IMR-90 (cell line): ENCODE data around the gene PTMS. TPM values are rescaled to one million over a fixed set of nuclear protein-coding genes. Genes with fewer than 3 reads are reported as not detected.

Source experiments
- ATAC-seq: fragments of 200-7000 bp; cut with Tn5 transposase; 2 replicates; pipeline ENCODE4 v1.9.1; 2020; ENCODE audit warnings: low read depth, mild to moderate bottlenecking, moderate library complexity
- BruUV-seq: library from RNA; stranded (reverse); fragments of 400-500 nt; replicated peaks from 2 replicates; lab custom pipeline; 2021; lab: Mats Ljungman, UMichigan
- CTCF ChIA-PET: fragments of 300-600 bp; formaldehyde crosslinking; extraction: SDS; loops from one replicate; lab custom pipeline; 2021; ENCODE audit warnings: antibody characterized with exemption; lab: Yijun Ruan, JAX
- POLR2A ChIA-PET: fragments of 300-600 bp; sonication (Branson Sonifier 250); formaldehyde crosslinking; loops from one replicate; lab custom pipeline; 2022; ENCODE audit warnings: antibody characterized with exemption; ENCODE audit not compliant: unreplicated experiment; lab: Charles Lee
- DNase-seq: peaks from one replicate; pipeline ENCODE4 v3.0.0; 2013
- H2AFZ ChIP-seq: replicated peaks from 2 replicates; pipeline ENCODE3; 2013; ENCODE audit warnings: low read length, mild to moderate bottlenecking; ENCODE audit not compliant: poor library complexity
- H2AK5ac ChIP-seq: 2 replicates; pipeline ENCODE4 v1.6.1; 2013; ENCODE audit warnings: low read depth, low read length, inconsistent platforms
- H2AK9ac ChIP-seq: replicated peaks from 2 replicates; pipeline ENCODE3; 2013; ENCODE audit warnings: mild to moderate bottlenecking, low read depth, low read length, moderate library complexity; ENCODE audit not compliant: poor library complexity
- H2BK120ac ChIP-seq: 2 replicates; pipeline ENCODE4 v1.6.1; 2013; ENCODE audit warnings: low read depth, low read length, inconsistent platforms
- H2BK15ac ChIP-seq: 3 replicates; pipeline ENCODE4 v1.6.1; 2013; ENCODE audit warnings: low read depth, low read length, inconsistent platforms
- H2BK20ac ChIP-seq: 2 replicates; pipeline ENCODE4 v1.6.1; 2013; ENCODE audit warnings: low read depth, mild to moderate bottlenecking, inconsistent platforms, low read length, moderate library complexity
- H2BK5ac ChIP-seq: 2 replicates; pipeline ENCODE4 v1.6.1; 2013; ENCODE audit warnings: mild to moderate bottlenecking, low read depth, low read length, inconsistent platforms; ENCODE audit not compliant: poor library complexity, severe bottlenecking
- H3K14ac ChIP-seq: replicated peaks from 2 replicates; pipeline ENCODE4 v1.6.1; 2013; ENCODE audit warnings: low read depth, low read length, inconsistent platforms
- H3K18ac ChIP-seq: 2 replicates; pipeline ENCODE4 v1.6.1; 2013; ENCODE audit warnings: low read depth, low read length, control low read depth
- H3K23ac ChIP-seq: 2 replicates; pipeline ENCODE4 v1.6.1; 2013; ENCODE audit warnings: low read depth, low read length, inconsistent platforms
- H3K27ac ChIP-seq: 2 replicates; pipeline ENCODE4 v1.5.1; 2013; ENCODE audit warnings: mild to moderate bottlenecking, control low read depth, low read length; ENCODE audit not compliant: insufficient read depth
- H3K27me3 ChIP-seq: 2 replicates; pipeline ENCODE4 v1.6.1; 2013; ENCODE audit warnings: low read length; ENCODE audit not compliant: control insufficient read depth, insufficient read depth
- H3K36me3 ChIP-seq: 2 replicates; pipeline ENCODE4 v1.6.1; 2013; ENCODE audit warnings: low read length, mixed read lengths; ENCODE audit not compliant: control insufficient read depth, insufficient read depth
- H3K4ac ChIP-seq: 2 replicates; pipeline ENCODE4 v1.6.1; 2013; ENCODE audit warnings: low read depth, low read length, inconsistent platforms
- H3K4me1 ChIP-seq: 2 replicates; pipeline ENCODE4 v1.6.1; 2013; ENCODE audit warnings: low read length, mixed read lengths; ENCODE audit not compliant: control insufficient read depth, insufficient read depth
- H3K4me2 ChIP-seq: 2 replicates; pipeline ENCODE4 v1.6.1; 2013; ENCODE audit warnings: low read depth, mild to moderate bottlenecking, control low read depth, low read length, moderate library complexity
- H3K4me3 ChIP-seq: 2 replicates; pipeline ENCODE4 v1.5.1; 2013; ENCODE audit warnings: low read depth, mild to moderate bottlenecking, control low read depth, low read length, moderate library complexity; ENCODE audit not compliant: insufficient read depth
- H3K56ac ChIP-seq: 2 replicates; pipeline ENCODE4 v1.6.1; 2013; ENCODE audit warnings: low read length, inconsistent platforms; ENCODE audit not compliant: insufficient read depth; ENCODE audit errors: extremely low read depth
- H3K79me1 ChIP-seq, 2 experiments: 2 replicates each; pipeline ENCODE4 v1.6.1; 2013; ENCODE audit warnings: low read length in 2 of 2, inconsistent platforms in 1 of 2, low read depth in 1 of 2
- H3K9ac ChIP-seq: 2 replicates; pipeline ENCODE4 v1.6.1; 2013; ENCODE audit warnings: low read depth, low read length, control low read depth
- H3K9me1 ChIP-seq: 2 replicates; pipeline ENCODE4 v1.6.1; 2013; ENCODE audit warnings: low read length, inconsistent platforms; ENCODE audit not compliant: insufficient read depth
- H3K9me3 ChIP-seq: 2 replicates; pipeline ENCODE4 v1.6.1; 2013; ENCODE audit warnings: low read length; ENCODE audit not compliant: control insufficient read depth, insufficient read depth
- H4K20me1 ChIP-seq: 2 replicates; pipeline ENCODE4 v1.6.1; 2013; ENCODE audit warnings: low read length, inconsistent platforms; ENCODE audit not compliant: insufficient read depth
- H4K5ac ChIP-seq: 2 replicates; pipeline ENCODE4 v1.6.1; 2013; ENCODE audit warnings: mild to moderate bottlenecking, low read depth, low read length, control low read depth
- H4K8ac ChIP-seq, 2 experiments: 2 replicates each; pipeline ENCODE4 v1.6.1; 2013; ENCODE audit warnings: low read depth in 2 of 2, low read length in 2 of 2, control low read depth in 1 of 2, inconsistent platforms in 1 of 2
- H4K91ac ChIP-seq: 2 replicates; pipeline ENCODE4 v1.6.1; 2013; ENCODE audit warnings: low read depth, low read length, inconsistent platforms; ENCODE audit not compliant: insufficient read depth
- BHLHE40 ChIP-seq: fragments of 150-350 bp; IDR thresholded peaks from 2 replicates; pipeline ENCODE4 v1.6.1; 2016; ENCODE audit warnings: mild to moderate bottlenecking, low read depth, low read length
- CEBPB ChIP-seq: IDR thresholded peaks from 2 replicates; pipeline ENCODE4 v1.6.1; 2012; ENCODE audit warnings: low read depth, low read length, improper control_type of control experiment
- MAFK ChIP-seq: IDR thresholded peaks from 2 replicates; pipeline ENCODE4 v1.6.1; 2012; ENCODE audit warnings: low read depth, low read length, improper control_type of control experiment
- MAZ ChIP-seq: IDR thresholded peaks from 2 replicates; pipeline ENCODE4 v1.6.1; 2012; ENCODE audit warnings: low read depth, mild to moderate bottlenecking, low read length, improper control_type of control experiment, moderate library complexity, borderline replicate concordance
- MXI1 ChIP-seq: IDR thresholded peaks from 2 replicates; pipeline ENCODE4 v1.6.1; 2012; ENCODE audit warnings: low read depth, mild to moderate bottlenecking, low read length, moderate library complexity, borderline replicate concordance
- NFE2L2 ChIP-seq: fragments of 150-350 bp; IDR thresholded peaks from 2 replicates; pipeline ENCODE4 v1.6.1; 2016; ENCODE audit warnings: low read depth, mild to moderate bottlenecking, low read length
- POLR2A ChIP-seq: IDR thresholded peaks from 2 replicates; pipeline ENCODE4 v1.6.1; 2012; ENCODE audit warnings: mild to moderate bottlenecking, low read depth, low read length
- RAD21 ChIP-seq: IDR thresholded peaks from 2 replicates; pipeline ENCODE4 v1.6.1; 2012; ENCODE audit warnings: low read length, improper control_type of control experiment
- RCOR1 ChIP-seq: IDR thresholded peaks from 2 replicates; pipeline ENCODE4 v1.6.1; 2012; ENCODE audit warnings: mild to moderate bottlenecking, low read length, improper control_type of control experiment; ENCODE audit not compliant: insufficient replicate concordance
- RFX5 ChIP-seq: IDR thresholded peaks from 2 replicates; pipeline ENCODE4 v1.8.0; 2012; ENCODE audit warnings: low read depth, mild to moderate bottlenecking, low read length, moderate library complexity
- SMC3 ChIP-seq: fragments of 150-350 bp; IDR thresholded peaks from 2 replicates; pipeline ENCODE4 v1.6.1; 2016; ENCODE audit warnings: low read depth, mild to moderate bottlenecking, antibody characterized with exemption, low read length, moderate library complexity
- WGBS, 2 experiments: methylation state at CpG; one replicate each; pipeline versions ENCODE4 v1.1.5 to v1.1.7; 2013; ENCODE audit warnings: missing lambda C conversion rate in 2 of 2; ENCODE audit not compliant: insufficient read length in 1 of 2; ENCODE audit errors: extremely low coverage in 2 of 2; 5-methylcytosine and 5-hydroxymethylcytosine counted together
- dilution Hi-C: fragments of 300-500 bp; cut with HindIII; formaldehyde crosslinking; loops from one replicate; pipeline ENCODE4 v1.14.3; 2018; ENCODE audit warnings: low sequenced_read_pairs; ENCODE audit not compliant: unreplicated experiment
- in situ Hi-C: fragments of 300-500 bp; cut with MboI; formaldehyde crosslinking; loops from 3 replicates; pipeline ENCODE4 v1.14.3; 2019; ENCODE audit warnings: low sequenced_read_pairs, inconsistent platforms, mixed read lengths
- intact Hi-C: fragments of 100-400 bp; cut with micrococcal nuclease; formaldehyde crosslinking; loops from 2 replicates; pipeline ENCODE4 v1.10.0; 2022
- polyA plus RNA-seq, 3 experiments: library from polyadenylated mRNA; depleted of rRNA; stranded (reverse); fragments of >200 nt; gene quantifications; 2 replicates each; pipeline ENCODE4 v1.2.3, GENCODE V29; 2012; ENCODE audit warnings: low replicate concordance in 1 of 3
- total RNA-seq: library from RNA; depleted of rRNA; stranded (reverse); fragments of >200 nt; gene quantifications from 2 replicates; pipeline ENCODE4 v1.2.3, GENCODE V29; 2012
- TF ChIP-seq, protein P1 (sequence below): conservative IDR thresholded peaks from 2 replicates; pipeline ENCODE4 v1.5.1; 2012; ENCODE audit warnings: mild to moderate bottlenecking, low read depth, low read length, improper control_type of control experiment
- TF ChIP-seq, protein P2 (sequence below): fragments of 150-350 bp; IDR thresholded peaks from 2 replicates; pipeline ENCODE4 v1.6.1; 2016; ENCODE audit warnings: low read depth, mild to moderate bottlenecking, low read length, moderate library complexity, borderline replicate concordance
- TF ChIP-seq, protein P3 (sequence below): fragments of 150-350 bp; IDR thresholded peaks from 2 replicates; pipeline ENCODE4 v1.6.1; 2017; ENCODE audit warnings: mild to moderate bottlenecking, antibody characterized with exemption, low read length, low read depth

The PTMS gene
- total and polyA plus RNA-seq, 2 of the 4 experiments (the other 2 are of a cell fraction), result 17.2 to 275 TPM

DNA sequence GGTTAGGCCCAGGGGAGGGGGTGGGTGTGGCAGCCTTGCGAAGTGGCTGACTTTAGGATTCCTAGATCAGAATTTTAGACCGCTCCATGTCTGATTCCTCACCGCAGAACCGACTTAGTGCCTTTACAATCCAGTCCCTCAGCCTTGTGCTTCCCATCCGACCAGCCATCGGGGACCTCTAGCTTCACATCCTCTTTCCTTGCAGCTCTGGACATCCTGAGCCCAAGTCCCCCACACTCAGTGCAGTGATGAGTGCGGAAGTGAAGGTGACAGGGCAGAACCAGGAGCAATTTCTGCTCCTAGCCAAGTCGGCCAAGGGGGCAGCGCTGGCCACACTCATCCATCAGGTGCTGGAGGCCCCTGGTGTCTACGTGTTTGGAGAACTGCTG is 41.8 kb upstream of the PTMS start:
- no peak overlapping the region for H2BK20ac ChIP-seq
- peak overlapping the region; percentile 97 for H2AFZ ChIP-seq
- H3K4ac ChIP-seq, result peak overlapping the region; percentile 97
- ChIA-PET POLR2A (interaction anchor here (0.5 to 1.8 kb wide), 4 partner anchors 10 to 35 kb away, joined by 3 to 18 read pairs (median 10); partner anchors contain the start of gene ZNF384), CTCF (interaction anchor here (1.0 to 1.1 kb wide), 3 partner anchors 14 to 104 kb away, joined by 3 read pairs; partner anchors contain the start of genes P3H3 and ZNF384)
- 14% methylated on average over 4 of the region's 10 CpGs; no CpG with 5 or more reads in 1 of the 2 experiments for whole genome bisulfite sequencing, 2 experiments
- H3K9ac ChIP-seq, result peak overlapping the region; percentile 75
- peak overlapping the region; percentile 9 for H3K18ac ChIP-seq
- 0 out of 2 replicates have a peak, but pooled peaks cover 2% of the 10 kb centered on the region for H3K4me1 ChIP-seq
- H2BK5ac ChIP-seq, result peak overlapping the region; percentile 77
- peak overlapping the region; percentile 98 for H4K8ac ChIP-seq
- H4K91ac ChIP-seq, result peak overlapping the region; percentile 95
- peak overlapping the region; percentile 96 for H3K14ac ChIP-seq
- TF ChIP-seq MXI1 (no peak), CEBPB (no peak), RAD21 (no peak), SMC3 (no peak), RCOR1 (no peak), RFX5 (no peak), BHLHE40 (no peak), POLR2A (no peak), MAFK (no peak), MAZ (no peak), NFE2L2 (no peak)
- TF ChIP-seq, protein P1, sequence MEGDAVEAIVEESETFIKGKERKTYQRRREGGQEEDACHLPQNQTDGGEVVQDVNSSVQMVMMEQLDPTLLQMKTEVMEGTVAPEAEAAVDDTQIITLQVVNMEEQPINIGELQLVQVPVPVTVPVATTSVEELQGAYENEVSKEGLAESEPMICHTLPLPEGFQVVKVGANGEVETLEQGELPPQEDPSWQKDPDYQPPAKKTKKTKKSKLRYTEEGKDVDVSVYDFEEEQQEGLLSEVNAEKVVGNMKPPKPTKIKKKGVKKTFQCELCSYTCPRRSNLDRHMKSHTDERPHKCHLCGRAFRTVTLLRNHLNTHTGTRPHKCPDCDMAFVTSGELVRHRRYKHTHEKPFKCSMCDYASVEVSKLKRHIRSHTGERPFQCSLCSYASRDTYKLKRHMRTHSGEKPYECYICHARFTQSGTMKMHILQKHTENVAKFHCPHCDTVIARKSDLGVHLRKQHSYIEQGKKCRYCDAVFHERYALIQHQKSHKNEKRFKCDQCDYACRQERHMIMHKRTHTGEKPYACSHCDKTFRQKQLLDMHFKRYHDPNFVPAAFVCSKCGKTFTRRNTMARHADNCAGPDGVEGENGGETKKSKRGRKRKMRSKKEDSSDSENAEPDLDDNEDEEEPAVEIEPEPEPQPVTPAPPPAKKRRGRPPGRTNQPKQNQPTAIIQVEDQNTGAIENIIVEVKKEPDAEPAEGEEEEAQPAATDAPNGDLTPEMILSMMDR, result no peak
- TF ChIP-seq, protein P2, sequence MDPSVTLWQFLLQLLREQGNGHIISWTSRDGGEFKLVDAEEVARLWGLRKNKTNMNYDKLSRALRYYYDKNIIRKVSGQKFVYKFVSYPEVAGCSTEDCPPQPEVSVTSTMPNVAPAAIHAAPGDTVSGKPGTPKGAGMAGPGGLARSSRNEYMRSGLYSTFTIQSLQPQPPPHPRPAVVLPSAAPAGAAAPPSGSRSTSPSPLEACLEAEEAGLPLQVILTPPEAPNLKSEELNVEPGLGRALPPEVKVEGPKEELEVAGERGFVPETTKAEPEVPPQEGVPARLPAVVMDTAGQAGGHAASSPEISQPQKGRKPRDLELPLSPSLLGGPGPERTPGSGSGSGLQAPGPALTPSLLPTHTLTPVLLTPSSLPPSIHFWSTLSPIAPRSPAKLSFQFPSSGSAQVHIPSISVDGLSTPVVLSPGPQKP, result no peak
- TF ChIP-seq, protein P3, sequence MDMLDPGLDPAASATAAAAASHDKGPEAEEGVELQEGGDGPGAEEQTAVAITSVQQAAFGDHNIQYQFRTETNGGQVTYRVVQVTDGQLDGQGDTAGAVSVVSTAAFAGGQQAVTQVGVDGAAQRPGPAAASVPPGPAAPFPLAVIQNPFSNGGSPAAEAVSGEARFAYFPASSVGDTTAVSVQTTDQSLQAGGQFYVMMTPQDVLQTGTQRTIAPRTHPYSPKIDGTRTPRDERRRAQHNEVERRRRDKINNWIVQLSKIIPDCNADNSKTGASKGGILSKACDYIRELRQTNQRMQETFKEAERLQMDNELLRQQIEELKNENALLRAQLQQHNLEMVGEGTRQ, result no peak
- peak overlapping the region; percentile 95 for H3K23ac ChIP-seq
- H2AK9ac ChIP-seq, result peak overlapping the region; percentile 99
- DNase-seq, result peak; percentile 16
- H2BK120ac ChIP-seq, result peak overlapping the region; percentile 36
- in situ Hi-C loops, result no loop called here
- peak; percentile 5 for ATAC-seq
- no peaks in the 10 kb centered on the region for H3K9me3 ChIP-seq
- peak overlapping the region; percentile 96 for H3K4me2 ChIP-seq
- H3K36me3 ChIP-seq, result peaks cover 19% of the 10 kb centered on the region
- BruUV-seq, result TSS peak; percentile 59
- peak overlapping the region; percentile 68 for H3K56ac ChIP-seq
- peak overlapping the region; percentile 61 for H3K27ac ChIP-seq
- no peaks in the 10 kb centered on the region for H4K20me1 ChIP-seq
- no peaks in the 10 kb centered on the region for H3K27me3 ChIP-seq
- H2AK5ac ChIP-seq, result peak overlapping the region; percentile 96
- dilution Hi-C loops, result no loop called here
- H4K5ac ChIP-seq, result peak overlapping the region; percentile 93
- H2BK15ac ChIP-seq, result peak overlapping the region; percentile 1; the same call in 1 of the 3 replicates
- intact Hi-C loops, result loop anchor here (1.0 kb wide), 1 partner anchor 35 kb away; the partner anchor contains the start of gene ZNF384
- peaks cover 2% of the 10 kb centered on the region; the same call in 1 of the 2 replicates for H3K9me1 ChIP-seq
- peaks cover 25 to 34% of the 10 kb centered on the region in 2 experiments for H3K79me1 ChIP-seq
- H3K4me3 ChIP-seq, result peak overlapping the region; percentile 51
